Measurements from ENCODE around the gene DYNC1H1. TPM values are rescaled to one million over a fixed set of nuclear protein-coding genes. Genes with fewer than 3 reads are reported as not detected.

Gene DYNC1H1
- total and polyA plus RNA-seq, 2 donors (not counting 1 experiment from before 2014, with no cell fraction given) = 73.2 to 257 TPM

DNA sequence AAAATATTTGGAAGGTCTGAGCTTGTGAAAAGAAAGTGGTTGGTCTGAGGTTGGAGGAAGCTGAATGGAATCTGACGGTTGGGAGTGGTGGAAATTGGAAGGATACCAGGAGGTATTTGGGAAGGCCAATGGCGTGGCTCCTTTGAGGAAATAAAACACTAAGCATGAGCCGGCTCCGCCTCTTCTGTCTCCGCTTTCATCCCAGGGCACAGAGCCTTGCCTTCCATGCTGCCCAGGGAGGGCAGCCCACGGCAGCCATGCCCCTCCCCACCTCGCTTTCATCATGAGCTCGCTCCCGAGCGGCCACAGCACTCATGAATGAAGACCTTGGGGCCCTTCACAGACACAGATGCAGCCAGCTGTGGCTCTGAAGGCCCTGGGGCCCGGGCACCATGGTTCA lies 86.3 kb downstream of the DYNC1H1 start:
- Mint-ChIP-seq H3K27ac (no peak overlapping the region), H3K4me1 (no peaks in the 10 kb centered on the region), H3K4me3 (no peak overlapping the region), H3K27me3 (no peaks in the 10 kb centered on the region), H3K9me3 (ENCODE audit: insufficient read depth) (no peaks in the 10 kb centered on the region)
- Histone ChIP-seq H4K20me1 (ENCODE audit: control insufficient read depth, insufficient read depth, low read length, poor library complexity, severe bottlenecking) (no peaks in the 10 kb centered on the region), H3K27me3 (replicated peaks in 1 of 4; ENCODE audit: control extremely low read depth in 1 of 4, control insufficient read depth in 3 of 4, insufficient read depth in 4 of 4, low read length in 3 of 4) (no peaks in the 10 kb centered on the region), H3K9me3 (ENCODE audit: control extremely low read depth in 1 of 3, control insufficient read depth in 2 of 3, insufficient read depth in 1 of 3, low read length in 2 of 3) (no peaks in the 10 kb centered on the region), H3K27ac (ENCODE audit: low read length in 2 of 2) (no peak overlapping the region), H3K4me2 (replicated peaks; ENCODE audit: low read depth, low read length, poor library complexity, severe bottlenecking) (no peak overlapping the region), H3K9ac (ENCODE audit: low read length) (no peak overlapping the region), H3K4me3 (ENCODE audit: control extremely low read depth in 1 of 5, extremely low read depth in 1 of 5, insufficient read depth in 1 of 5, low read depth in 2 of 5, low read length in 4 of 5) (no peak overlapping the region), H3K36me3 (replicated peaks in 1 of 2; ENCODE audit: control extremely low read depth in 1 of 2, control insufficient read depth in 1 of 2, extremely low read depth in 1 of 2, insufficient read depth in 2 of 2, low read length in 1 of 2) (peaks cover 15 to 53% of the 10 kb centered on the region in 2 experiments), H3K79me2 (ENCODE audit: control insufficient read depth, insufficient read depth, low read length) (no peaks in the 10 kb centered on the region), H2AFZ (ENCODE audit: insufficient read depth, low read depth, low read length, poor library complexity, severe bottlenecking) (no peak overlapping the region), H3K4me1 (ENCODE audit: control insufficient read depth in 2 of 2, insufficient read depth in 2 of 2, low read length in 2 of 2) (no peaks in the 10 kb centered on the region)
- CTCF ChIA-PET = interaction anchor here (0.8 to 1.1 kb wide), 2 partner anchors 46 to 263 kb away, joined by 3 to 5 read pairs; no protein-coding TSS in a partner anchor
- intact Hi-C loops (cut with micrococcal nuclease) = no loop called here
- ATAC-seq (ENCODE audit: low read depth) (no peak), DNase-seq (no peak)
- POLR2A ChIA-PET = no interaction called here
- TF ChIP-seq EZH2 (IDR thresholded peaks at IDR 0.05; ENCODE audit: borderline replicate concordance, insufficient read depth, low read depth, low read length, poor library complexity, severe bottlenecking) = no peak
- TF ChIP-seq, protein P1, sequence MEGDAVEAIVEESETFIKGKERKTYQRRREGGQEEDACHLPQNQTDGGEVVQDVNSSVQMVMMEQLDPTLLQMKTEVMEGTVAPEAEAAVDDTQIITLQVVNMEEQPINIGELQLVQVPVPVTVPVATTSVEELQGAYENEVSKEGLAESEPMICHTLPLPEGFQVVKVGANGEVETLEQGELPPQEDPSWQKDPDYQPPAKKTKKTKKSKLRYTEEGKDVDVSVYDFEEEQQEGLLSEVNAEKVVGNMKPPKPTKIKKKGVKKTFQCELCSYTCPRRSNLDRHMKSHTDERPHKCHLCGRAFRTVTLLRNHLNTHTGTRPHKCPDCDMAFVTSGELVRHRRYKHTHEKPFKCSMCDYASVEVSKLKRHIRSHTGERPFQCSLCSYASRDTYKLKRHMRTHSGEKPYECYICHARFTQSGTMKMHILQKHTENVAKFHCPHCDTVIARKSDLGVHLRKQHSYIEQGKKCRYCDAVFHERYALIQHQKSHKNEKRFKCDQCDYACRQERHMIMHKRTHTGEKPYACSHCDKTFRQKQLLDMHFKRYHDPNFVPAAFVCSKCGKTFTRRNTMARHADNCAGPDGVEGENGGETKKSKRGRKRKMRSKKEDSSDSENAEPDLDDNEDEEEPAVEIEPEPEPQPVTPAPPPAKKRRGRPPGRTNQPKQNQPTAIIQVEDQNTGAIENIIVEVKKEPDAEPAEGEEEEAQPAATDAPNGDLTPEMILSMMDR (IDR thresholded peaks at IDR 0.05) = no peak
- WGBS (ENCODE audit: insufficient coverage) = 97% methylated on average over 11 of the region's 11 CpGs

DNA sequence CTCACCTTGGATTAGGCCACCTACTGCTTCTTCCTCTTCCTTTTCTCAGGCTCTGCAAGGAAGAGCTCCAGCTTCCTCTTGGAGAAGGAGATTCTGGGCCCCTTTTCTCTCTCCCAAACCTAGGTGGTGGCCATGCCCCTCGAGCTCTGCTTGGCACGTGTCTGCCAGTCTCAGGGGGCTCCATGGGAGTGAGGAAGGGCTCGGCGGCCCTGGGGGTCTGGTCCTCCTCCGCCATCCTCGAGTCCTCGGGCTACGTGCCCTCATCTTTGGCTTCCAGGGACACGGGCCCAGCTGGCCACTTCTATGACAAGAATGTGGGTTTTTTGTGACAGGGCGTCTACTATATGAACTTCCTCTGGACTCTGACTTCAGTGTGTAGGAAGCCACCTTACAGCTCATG lies 88.1 kb downstream of the DYNC1H1 start:
- H3K27me3 Mint-ChIP-seq = no peaks in the 10 kb centered on the region

More for the DNA sequence above, 88.1 kb downstream of the DYNC1H1 start:
- ChIA-PET POLR2A (no interaction called here), CTCF (interaction anchor here (1.8 kb wide), 1 partner anchor 44 kb away, joined by 6 read pairs; no protein-coding TSS in a partner anchor)
- Histone ChIP-seq H3K4me2 (replicated peaks; ENCODE audit: low read depth, low read length, poor library complexity, severe bottlenecking) (no peak overlapping the region), H3K9ac (ENCODE audit: low read length) (no peak overlapping the region), H3K27ac (ENCODE audit: low read length in 2 of 2) (no peak overlapping the region), H3K27me3 (replicated peaks in 1 of 4; ENCODE audit: control extremely low read depth in 1 of 4, control insufficient read depth in 3 of 4, insufficient read depth in 4 of 4, low read length in 3 of 4) (no peaks in the 10 kb centered on the region), H3K9me3 (ENCODE audit: control extremely low read depth in 1 of 3, control insufficient read depth in 2 of 3, insufficient read depth in 1 of 3, low read length in 2 of 3) (no peaks in the 10 kb centered on the region), H3K36me3 (replicated peaks in 1 of 2; ENCODE audit: control extremely low read depth in 1 of 2, control insufficient read depth in 1 of 2, extremely low read depth in 1 of 2, insufficient read depth in 2 of 2, low read length in 1 of 2) (peaks cover 15 to 41% of the 10 kb centered on the region in 2 experiments), H3K4me3 (ENCODE audit: control extremely low read depth in 1 of 5, extremely low read depth in 1 of 5, insufficient read depth in 1 of 5, low read depth in 2 of 5, low read length in 4 of 5) (no peak overlapping the region), H3K79me2 (ENCODE audit: control insufficient read depth, insufficient read depth, low read length) (no peaks in the 10 kb centered on the region), H4K20me1 (ENCODE audit: control insufficient read depth, insufficient read depth, low read length, poor library complexity, severe bottlenecking) (no peaks in the 10 kb centered on the region), H3K4me1 (ENCODE audit: control insufficient read depth in 2 of 2, insufficient read depth in 2 of 2, low read length in 2 of 2) (no peaks in the 10 kb centered on the region), H2AFZ (ENCODE audit: insufficient read depth, low read depth, low read length, poor library complexity, severe bottlenecking) (no peak overlapping the region)
- H3K27ac Mint-ChIP-seq = no peak overlapping the region
- no peak overlapping the region for H3K4me3 Mint-ChIP-seq
- ATAC-seq (ENCODE audit: low read depth) (no peak), DNase-seq (no peak)
- TF ChIP-seq, protein P1 (IDR thresholded peaks at IDR 0.05) = no peak
- no peak for TF ChIP-seq EZH2 (IDR thresholded peaks at IDR 0.05; ENCODE audit: borderline replicate concordance, insufficient read depth, low read depth, low read length, poor library complexity, severe bottlenecking)
- 94% methylated on average over 8 of the region's 10 CpGs for WGBS (ENCODE audit: insufficient coverage)
- intact Hi-C loops (cut with micrococcal nuclease) = no loop called here
- H3K9me3 Mint-ChIP-seq (ENCODE audit: insufficient read depth) = no peaks in the 10 kb centered on the region
- H3K4me1 Mint-ChIP-seq = no peaks in the 10 kb centered on the region
